Embryonic facial prominence (tissue), 1 donor: ENCODE results near the gene CCNL2.
"Not testable (repeated sequence)": the region's sequence is repeated elsewhere in the genome, so short reads cannot be mapped to it uniquely, and the experiment has no call there.

Experiments used
- DNase-seq: peaks from one replicate; pipeline ENCODE4 v3.0.0-alpha.2; 2016; ENCODE audit errors: extremely low spot score

Gene CCNL2

GRCh38 chr1:1432274-1432950, 33.3 kb upstream of the CCNL2 start:
- no peak for DNase-seq

- no peak for DNase-seq
These were observed 32.7 kb upstream of the CCNL2 start for GRCh38 chr1:1431845-1432273.

DNA sequence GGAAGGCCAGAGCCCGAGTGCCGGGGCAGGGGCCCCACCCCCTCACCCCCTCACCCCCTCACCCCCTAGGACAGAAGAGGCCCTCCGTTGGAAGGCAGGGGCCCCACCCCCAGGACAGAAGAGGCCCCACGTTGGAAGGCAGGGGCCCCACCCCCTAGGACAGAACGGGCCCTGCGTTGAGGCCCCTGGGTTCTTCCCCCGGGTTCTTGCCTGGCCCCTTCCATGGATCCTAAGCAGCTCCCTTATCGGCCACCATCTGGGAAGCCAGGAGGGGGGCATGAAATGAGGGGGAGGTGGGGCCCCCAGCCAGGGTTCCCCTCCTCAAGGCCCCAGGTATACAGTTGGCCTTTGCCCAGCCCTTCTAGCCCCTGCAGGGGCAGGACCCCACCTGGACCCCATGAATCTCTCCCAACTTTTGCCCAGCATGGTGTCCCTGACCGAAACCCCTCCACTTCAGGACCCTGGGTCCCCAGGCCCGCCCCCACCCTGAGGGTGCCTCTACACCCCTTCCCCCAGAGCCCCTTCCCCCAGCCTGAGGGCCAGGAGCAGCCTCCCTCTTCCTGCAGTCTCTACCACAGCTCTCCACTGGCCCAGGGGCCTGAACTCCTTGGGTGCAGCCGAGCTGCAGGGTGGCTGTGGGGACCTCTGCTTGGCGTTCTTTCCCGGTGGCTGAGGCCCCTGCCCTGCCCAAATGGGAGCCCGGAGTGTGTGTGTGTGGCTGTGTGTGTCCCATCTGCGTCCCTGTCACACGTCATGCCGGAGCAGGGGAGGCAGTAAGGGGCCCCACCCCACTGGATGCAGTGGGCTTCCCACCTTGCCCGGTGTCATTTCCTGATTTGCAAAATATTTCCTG, 32.1 kb upstream of the CCNL2 start:
- DNase-seq = no peak

DNA sequence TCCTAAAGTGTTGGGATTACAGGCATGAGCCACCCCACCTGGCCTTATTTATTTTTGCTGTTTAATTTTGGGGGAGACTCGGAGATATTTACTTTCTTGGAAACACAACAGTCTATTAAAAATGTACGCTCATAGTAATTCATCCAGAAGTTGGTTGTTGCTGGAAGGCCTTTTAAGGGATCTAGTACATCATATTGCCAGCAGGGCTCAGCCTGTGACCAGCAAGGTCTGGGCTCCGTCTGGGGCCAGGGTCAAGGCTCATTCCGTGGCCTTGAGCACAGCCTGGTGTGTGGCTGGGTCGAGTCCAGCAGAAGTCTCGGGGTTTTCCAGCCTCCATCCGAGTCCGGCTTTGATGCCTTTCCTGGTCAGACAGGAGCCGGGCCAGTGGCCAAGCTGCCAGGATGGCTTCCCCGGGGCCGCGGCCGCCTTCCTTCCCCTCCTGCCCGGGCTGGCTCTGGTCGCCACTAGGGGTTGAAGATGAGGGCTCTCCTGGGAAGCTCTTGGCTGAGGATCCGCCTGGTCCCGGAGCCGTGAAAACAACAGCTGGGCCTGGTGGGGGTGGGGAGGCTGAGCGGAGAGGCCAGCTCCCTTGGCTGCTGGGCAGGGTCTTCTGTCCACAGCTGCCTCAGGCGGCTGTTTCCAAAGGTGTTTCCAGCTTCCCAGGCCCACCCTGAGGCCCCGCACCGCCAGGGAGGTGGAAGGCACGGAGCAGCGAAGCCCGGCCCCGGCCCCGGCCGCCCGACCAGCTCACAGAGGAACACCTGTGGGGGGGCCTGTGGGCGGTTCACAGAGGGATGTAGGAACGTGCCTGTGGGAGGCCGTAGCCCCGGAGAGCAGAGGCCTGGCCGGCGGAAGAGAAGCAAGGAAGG, 31.2 kb upstream of the CCNL2 start:
- no peak for DNase-seq

- DNase-seq = no peak
These were observed 30.5 kb upstream of the CCNL2 start for GRCh38 chr1:1429671-1430073.

DNA sequence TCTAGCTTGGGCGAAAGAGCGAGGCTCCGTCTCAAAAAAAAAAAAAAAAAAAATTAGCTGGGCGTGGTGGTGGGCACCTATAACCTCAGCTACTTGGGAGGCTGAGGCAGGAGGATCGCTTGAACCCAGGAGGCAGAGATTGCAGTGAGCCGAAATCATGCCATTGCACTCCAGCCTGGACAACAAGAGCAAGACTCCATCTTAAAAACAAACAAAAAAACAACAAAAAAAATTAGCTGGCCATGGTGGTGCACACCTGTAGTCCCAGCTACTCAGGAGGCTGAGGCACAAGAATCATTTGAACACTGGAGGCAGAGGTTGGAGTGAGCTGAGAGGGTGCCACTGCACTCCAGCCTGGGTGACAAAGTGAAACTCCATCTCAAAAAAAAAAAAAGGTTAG, 29.8 kb upstream of the CCNL2 start:
- DNase-seq = not testable (repeated sequence)

DNA sequence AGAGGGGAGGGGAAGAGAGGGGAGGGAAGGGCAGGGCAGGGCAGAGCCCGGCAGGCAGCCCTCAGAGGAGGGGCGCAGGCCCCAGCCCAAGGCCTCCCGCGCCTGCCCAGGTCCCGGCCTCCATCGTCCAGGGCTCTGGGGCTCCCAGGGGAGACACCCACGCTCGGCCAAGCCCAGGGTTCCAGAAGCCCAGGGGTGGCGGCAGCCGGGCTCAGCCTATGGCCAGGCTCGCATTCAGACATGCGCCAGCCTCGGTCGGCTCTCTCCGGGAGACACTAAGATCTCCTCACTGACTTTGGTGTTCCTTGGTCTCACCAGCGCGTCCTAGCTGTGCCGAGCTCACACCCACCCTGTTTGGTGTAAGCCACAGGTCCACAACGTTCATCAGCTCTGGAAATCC, 29.0 kb upstream of the CCNL2 start:
- DNase-seq = no peak

DNA sequence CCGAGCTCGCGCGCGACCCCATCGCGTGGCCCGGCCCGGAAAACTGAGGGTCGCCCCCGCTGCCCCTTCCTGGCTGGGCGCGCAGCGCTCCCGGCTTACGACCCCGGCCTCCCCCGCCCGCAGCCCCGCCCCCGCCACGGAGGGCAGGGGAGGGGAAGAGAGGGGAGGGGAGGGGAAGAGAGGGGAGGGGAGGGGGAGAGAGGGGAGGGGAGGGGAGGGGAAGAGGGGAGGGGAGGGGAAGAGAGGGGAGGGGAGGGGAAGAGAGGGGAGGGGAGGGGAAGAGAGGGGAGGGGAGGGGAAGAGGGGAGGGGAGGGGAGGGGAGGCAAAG, 28.6 kb upstream of the CCNL2 start:
- DNase-seq = no peak

DNA sequence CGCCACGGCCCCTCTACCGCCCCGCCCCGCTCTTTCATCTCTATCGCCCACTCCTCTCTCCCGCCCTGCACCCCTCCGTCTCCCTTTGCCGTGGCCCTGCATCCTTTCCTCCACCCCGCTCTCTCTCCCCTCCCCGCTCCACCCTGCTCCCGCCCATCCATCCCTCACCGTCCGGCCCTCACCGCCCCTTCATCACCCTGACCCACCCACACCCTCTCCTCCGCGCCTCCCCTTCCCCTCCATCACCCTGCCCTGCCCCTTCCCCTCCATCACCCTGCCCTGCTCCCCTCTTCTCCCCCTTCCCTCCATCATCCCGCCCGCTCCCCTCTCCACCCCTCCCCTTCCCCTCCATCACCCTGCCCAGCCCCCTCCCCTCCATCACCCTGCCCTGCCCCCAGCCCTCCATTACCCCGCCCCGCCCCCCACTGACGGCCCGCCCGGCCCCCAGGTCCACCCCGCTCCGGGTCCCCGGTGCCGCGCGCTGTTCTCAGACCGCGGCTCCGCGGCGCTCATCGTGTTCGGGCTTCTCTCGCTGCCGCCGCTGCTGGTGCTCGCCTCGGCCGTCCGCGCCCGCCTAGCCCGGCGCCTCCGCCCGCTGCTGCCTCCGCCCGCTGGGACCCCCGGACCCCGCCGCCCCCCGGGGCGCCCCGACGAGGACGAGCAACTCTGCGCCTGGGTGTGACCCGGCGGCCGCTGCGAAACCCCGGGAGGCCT, 28.1 kb upstream of the CCNL2 start:
- no peak for DNase-seq

GRCh38 chr1:1426496-1427105, 27.5 kb upstream of the CCNL2 start:
- no peak for DNase-seq

DNA sequence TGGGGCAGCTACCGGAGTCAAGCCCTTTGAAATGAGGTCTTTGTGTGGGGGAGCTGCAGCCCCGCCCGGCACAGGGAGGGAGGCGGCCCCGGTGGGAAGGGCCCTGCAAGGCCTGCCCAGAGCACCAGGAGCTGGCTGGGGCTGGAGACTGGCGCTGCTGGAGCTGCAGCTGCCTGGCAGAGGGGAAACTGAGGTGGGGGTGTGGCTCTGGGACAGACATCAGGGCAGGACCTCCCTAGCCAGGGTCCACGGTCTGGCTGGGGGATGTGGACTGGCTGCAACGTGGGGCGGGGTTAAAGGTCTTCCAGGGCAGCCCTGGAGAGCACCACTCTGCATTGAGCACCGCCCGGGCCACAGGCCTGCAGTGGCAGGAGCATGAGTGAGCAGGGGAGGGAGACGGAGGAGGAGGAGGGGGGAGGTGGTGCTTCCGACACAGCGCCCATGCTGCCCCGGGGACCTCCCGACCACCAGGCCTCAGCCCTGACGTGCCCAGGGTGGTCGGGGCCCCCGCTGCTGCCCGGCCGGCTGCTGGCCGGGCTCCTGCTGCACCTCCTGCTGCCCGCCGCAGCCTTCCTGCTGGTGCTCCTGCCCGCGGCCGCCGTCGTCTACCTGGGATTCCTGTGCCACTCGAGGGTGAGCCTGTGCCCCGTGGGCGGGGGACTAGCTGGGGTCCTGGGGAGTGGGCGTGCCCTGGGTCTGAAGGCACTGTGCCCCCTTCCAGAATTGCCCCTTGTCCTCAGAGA, 26.8 kb upstream of the CCNL2 start:
- DNase-seq = no peak

DNA sequence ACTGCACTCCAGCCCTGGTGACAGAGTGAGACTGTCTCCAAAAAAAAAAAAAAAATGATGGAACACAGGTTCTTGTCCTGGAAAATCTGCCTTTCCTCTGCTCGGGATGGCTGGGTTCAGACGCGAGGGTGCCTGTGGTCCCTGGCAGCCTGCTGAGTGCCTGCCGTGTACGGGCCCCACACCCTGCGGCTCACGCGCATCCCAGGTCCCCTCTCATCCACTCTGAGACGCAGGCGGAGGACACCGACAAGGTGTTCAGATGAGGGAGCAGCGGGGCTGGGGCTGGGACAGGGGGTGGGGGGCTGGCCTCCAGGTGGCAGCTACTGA, 26.3 kb upstream of the CCNL2 start:
- DNase-seq = no peak

DNA sequence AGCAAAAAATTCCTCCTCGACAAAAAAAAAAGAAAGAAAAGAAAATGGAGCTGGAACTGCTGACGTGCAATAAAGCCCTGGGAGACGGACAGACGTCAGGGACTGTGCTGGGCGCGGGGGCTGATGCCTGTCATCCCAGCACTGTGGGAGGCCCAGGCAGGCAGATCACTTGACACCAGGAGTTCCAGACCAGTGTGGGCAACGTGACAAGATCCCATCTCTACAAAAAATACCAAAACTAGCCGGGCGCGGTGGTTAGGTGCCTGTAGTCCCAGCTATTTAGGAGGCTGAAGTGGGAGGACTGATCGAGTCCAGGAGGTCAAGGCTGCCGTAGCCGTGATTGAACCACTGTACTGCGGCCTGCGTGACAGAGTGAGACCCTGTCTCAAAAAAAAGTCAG, 25.6 kb upstream of the CCNL2 start:
- no peak for DNase-seq

DNA sequence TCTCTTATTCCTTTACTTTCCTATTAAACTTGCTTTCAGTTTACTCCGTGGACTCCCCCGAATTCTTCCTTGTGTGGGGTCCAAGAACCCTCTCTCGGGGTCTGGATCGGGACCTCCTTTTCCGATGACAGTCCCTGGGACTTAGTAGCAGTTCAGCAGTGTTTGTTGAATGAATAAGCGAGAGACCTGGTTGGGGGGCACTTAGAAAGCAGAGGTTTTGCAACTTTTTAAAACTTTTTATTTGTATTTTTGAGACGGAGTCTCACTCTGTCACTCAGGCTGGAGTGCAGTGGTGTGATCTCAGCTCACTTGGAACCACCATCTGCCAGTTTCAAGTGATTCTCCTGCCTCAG, 24.1 kb upstream of the CCNL2 start:
- DNase-seq = no peak

DNA sequence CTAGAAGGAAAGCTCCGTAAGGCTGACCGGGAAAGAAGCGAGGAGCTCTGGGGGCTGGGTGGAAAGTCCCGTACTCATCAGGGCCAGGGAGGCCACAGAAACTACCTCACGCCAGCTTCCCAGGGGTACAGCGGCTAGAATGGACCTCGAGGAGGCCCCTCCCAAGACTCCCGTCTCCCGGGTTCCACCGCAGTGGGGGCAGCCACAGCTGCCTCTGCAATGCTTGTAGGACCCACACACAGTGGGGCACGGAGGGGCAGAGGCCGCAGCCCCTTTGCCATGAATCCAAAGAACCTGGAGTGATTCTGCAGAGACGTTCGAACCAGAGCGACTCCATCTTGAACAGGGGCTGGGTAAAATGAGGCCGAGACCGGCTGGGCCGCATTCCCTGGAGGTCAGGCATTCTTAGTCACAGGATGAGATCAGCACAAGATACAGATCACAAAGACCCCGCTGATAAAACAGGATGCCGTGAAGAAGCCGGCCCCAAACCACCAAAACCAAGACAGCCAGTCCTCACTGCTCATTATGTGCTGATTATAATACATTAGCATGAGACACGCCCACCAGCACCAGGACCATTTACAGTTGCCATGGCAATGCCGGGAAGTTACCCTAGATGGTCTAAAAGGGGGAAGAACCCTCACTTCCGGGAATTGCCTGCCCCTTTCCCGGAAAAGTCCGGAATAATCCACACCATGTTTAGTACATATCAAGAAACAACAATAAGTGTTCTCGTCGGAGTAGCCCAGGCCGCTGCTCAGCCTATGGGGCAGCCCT, 23.5 kb upstream of the CCNL2 start:
- DNase-seq = no peak

GRCh38 chr1:1421907-1422464, 22.9 kb upstream of the CCNL2 start:
- DNase-seq = no peak

GRCh38 chr1:1421147-1421906, 22.2 kb upstream of the CCNL2 start, which contains the start of gene ANKRD65:
Gene ANKRD65, minus strand, starts transcription at chr1:1421276. Its CDS starts 271 bp downstream, at chr1:1421005.
- DNase-seq = no peak

DNA sequence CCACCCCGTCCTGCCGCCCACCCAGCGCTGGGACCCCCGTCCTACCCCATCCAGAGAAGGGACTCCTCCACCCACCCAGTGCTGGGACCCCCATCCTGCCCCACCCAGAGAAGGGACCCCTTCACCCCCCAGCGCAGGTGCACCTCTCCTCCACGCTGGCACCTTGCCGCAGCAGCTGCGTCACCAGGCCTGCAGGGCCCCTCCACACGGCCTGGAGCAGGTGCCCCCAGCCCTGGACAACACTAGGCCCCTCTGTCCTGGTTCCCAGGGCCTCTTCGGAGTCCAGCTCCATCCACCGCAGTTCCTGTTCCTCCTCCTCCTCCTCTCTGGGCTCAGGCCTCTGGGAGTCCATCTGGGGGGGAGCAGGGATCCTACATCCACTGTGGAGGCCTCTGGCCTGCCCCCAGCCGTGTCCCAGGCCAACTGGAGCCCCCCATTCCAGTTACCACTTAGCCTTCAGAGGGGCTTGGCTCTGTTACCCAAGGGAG, 21.6 kb upstream of the CCNL2 start:
- DNase-seq = no peak
